Activated naive CD8-positive, alpha-beta T cell treated with anti-CD3 and anti-CD28 coated beads for 36 hours (primary cell): Measurements from ENCODE around the gene COL18A1. TPM values are rescaled to one million over a fixed set of nuclear protein-coding genes. Genes with fewer than 3 reads are reported as not detected.
"Not testable (repeated sequence)": the region's sequence is repeated elsewhere in the genome, so short reads cannot be mapped to it uniquely, and the experiment has no call there.

Experiments
- DNase-seq: peaks from one replicate; pipeline ENCODE4 v3.0.0; 2021
- H3K27ac Mint-ChIP-seq: one replicate; pipeline ENCODE4 v1.8.0; 2022; ENCODE audit warnings: mild to moderate bottlenecking, moderate library complexity, mixed read lengths
- H3K27me3 Mint-ChIP-seq: one replicate; pipeline ENCODE4 v1.8.0; 2022; ENCODE audit warnings: mild to moderate bottlenecking, mixed read lengths
- H3K36me3 Mint-ChIP-seq: one replicate; pipeline ENCODE4 v1.8.0; 2021; ENCODE audit warnings: mild to moderate bottlenecking, mixed read lengths
- H3K4me1 Mint-ChIP-seq: one replicate; pipeline ENCODE4 v1.8.0; 2021; ENCODE audit warnings: mixed read lengths
- H3K4me3 Mint-ChIP-seq: one replicate; pipeline ENCODE4 v1.8.0; 2022; ENCODE audit warnings: mild to moderate bottlenecking, moderate library complexity, mixed read lengths
- H3K9me3 Mint-ChIP-seq: one replicate; pipeline ENCODE4 v1.8.0; 2022; ENCODE audit warnings: mixed read lengths
- total RNA-seq, 2 experiments: library from RNA; stranded (reverse); gene quantifications; one replicate each; pipeline ENCODE4 v1.2.3, GENCODE V29; 2021

Gene COL18A1
- total RNA-seq, 2 experiments from 2014 or later = 3.5 to 4.0 TPM

DNA sequence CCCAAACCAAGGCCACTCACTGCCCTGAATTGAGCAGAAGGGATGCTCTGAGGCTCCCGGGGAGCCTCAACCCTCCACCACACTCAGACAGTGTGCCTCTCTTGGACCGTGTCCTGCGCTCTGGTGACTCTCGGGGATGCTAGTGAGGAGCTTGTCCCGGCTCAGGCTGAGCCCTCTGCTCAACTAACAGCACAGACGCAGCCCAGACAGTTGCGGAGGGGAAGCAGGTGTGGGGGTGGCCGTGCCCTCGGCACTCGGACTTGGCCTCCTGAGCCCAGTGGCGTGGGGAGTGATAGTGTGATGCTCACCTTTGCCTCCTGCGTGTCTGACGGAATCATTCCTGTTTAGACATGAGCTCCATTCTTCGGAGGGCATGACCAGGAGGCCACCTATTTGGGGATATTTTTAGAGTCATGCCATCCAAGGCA, 152.7 kb downstream of the COL18A1 start:
- DNase-seq = no peak
- H3K9me3 Mint-ChIP-seq = no peaks in the 10 kb centered on the region
- no peaks in the 10 kb centered on the region for H3K36me3 Mint-ChIP-seq
- peaks cover under 1% of the 10 kb centered on the region for H3K27me3 Mint-ChIP-seq
- no peak overlapping the region for H3K4me3 Mint-ChIP-seq
- H3K27ac Mint-ChIP-seq = no peak overlapping the region
- peaks cover 8% of the 10 kb centered on the region for H3K4me1 Mint-ChIP-seq

GRCh38 chr21:45558044-45558721, 153.2 kb downstream of the COL18A1 start:
- Mint-ChIP-seq H3K4me3 (no peak overlapping the region), H3K27me3 (peaks cover 3% of the 10 kb centered on the region), H3K9me3 (no peaks in the 10 kb centered on the region), H3K27ac (no peak overlapping the region), H3K4me1 (peaks cover 6% of the 10 kb centered on the region), H3K36me3 (no peaks in the 10 kb centered on the region)
- no peak for DNase-seq

DNA sequence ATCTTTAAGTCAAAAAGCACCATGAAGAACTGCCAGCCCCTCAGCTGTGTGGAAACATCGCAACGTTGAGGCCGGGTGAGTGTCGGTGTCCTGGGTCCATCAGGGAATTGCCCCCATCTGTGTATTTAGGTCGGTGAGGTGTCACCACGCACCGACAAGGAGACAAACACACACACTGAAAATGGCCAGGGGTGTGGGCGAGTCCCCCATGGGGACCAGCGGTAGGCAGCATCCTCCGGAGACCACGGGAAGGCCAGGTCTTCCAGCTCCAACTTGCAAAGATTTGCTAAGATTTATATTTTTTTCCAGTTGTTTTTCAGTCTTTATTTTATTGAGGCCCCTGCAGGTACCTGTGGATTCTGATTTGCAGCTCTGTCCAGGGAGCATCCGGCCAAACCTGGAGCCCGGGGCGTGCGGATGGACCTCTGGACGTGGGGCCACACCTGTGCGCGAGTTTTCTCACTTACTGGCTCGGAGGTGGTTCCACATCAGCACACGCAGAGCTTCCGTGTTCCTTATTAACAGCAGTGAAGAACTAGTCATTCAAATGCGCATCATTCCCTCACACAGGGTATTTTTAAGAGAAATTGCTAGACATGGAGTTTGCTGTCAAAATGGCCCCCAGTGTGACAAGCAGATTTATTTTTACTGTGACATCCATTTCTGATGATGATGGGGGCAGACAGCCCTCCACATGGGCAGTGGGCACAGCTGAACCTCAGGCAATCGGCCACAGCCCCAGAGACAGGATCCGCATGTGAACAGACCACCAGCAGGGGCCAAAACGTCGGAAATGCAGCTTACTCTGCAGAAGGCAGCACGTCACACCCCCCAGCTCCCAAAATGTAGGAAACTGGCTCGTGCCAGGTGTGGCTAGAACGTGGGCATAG, 154.5 kb downstream of the COL18A1 start:
- DNase-seq = no peak
- Mint-ChIP-seq H3K4me1 (peaks cover 5% of the 10 kb centered on the region), H3K27me3 (peaks cover 7% of the 10 kb centered on the region), H3K4me3 (no peak overlapping the region), H3K9me3 (no peaks in the 10 kb centered on the region), H3K27ac (no peak overlapping the region), H3K36me3 (no peaks in the 10 kb centered on the region)

DNA sequence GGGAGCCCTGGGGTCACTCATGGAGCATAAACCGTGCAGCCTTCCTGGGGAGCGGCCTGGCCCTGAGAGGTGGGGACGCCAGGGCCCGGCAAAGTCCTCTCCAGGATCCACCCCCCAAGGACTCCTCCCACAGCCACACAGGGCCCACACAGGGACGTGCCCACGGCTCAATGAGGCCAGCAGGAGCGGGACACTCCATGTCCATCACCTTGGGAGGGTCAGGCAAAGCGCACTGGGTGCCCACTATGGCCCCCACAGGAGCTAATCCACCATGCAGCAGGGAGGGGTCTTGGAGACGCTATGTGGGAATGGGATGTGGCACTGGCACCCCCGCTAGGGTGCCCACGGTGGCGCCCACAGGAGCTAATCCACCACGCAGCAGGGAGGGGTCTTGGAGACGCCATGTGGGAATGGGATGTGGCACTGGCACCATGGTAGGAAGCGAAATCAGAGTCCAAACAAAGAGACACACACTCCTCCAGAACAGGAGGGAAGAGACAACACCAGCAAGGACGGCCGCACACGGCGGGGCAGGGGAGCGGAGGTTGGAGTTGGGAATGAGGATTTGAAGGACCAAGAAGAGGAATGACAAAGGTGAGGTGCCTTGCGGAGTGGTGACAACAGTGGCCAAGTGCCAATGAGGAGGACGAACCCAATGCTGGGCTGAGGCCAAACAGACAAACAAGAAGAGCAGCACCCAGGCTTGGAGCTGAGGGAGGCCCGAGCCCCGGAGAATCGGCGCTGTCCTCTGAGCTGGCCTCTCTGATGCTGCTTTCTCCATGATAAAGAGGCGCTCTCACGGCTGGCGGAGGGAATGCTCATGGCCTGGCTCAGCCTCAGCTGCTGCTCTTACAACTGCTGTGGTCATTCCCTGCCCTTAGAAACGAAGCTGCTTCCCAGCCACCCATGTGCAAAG, 155.4 kb downstream of the COL18A1 start:
- no peaks in the 10 kb centered on the region for H3K36me3 Mint-ChIP-seq
- H3K4me3 Mint-ChIP-seq = no peak overlapping the region
- H3K27ac Mint-ChIP-seq = no peak overlapping the region
- H3K27me3 Mint-ChIP-seq = peaks cover 7% of the 10 kb centered on the region
- DNase-seq = no peak
- no peaks in the 10 kb centered on the region for H3K9me3 Mint-ChIP-seq
- H3K4me1 Mint-ChIP-seq = peaks cover 2% of the 10 kb centered on the region

DNA sequence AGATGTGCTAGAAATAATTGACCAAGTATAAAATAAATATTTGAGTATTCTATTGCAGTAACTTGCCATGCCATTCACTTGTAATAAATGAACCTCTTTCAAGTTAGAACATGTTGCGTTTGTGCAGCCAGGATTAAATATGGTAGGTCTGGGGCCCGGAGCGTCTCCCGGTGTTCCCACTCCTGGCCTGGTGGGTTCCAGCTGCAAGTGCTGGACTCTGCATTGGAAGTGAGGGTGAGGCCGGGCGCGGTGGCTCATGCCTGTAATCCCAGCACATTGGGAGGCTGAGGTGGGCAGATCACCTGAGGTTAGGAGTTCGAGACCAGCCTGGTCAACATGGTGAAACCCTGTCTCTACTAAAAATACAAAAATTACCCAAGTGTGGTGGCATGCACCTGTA, 156.3 kb downstream of the COL18A1 start:
- H3K4me1 Mint-ChIP-seq, H3K27me3 Mint-ChIP-seq, DNase-seq, H3K9me3 Mint-ChIP-seq, H3K4me3 Mint-ChIP-seq, H3K36me3 Mint-ChIP-seq, H3K27ac Mint-ChIP-seq: not testable (repeated sequence)

- peaks cover 7% of the 10 kb centered on the region for H3K27me3 Mint-ChIP-seq
- no peak overlapping the region for H3K4me3 Mint-ChIP-seq
- no peaks in the 10 kb centered on the region for H3K9me3 Mint-ChIP-seq
- H3K27ac Mint-ChIP-seq = no peak overlapping the region
- H3K36me3 Mint-ChIP-seq = no peaks in the 10 kb centered on the region
- H3K4me1 Mint-ChIP-seq = no peaks in the 10 kb centered on the region
- DNase-seq = no peak
Measured at GRCh38 chr21:45562402-45562801, 157.4 kb downstream of the COL18A1 start.

DNA sequence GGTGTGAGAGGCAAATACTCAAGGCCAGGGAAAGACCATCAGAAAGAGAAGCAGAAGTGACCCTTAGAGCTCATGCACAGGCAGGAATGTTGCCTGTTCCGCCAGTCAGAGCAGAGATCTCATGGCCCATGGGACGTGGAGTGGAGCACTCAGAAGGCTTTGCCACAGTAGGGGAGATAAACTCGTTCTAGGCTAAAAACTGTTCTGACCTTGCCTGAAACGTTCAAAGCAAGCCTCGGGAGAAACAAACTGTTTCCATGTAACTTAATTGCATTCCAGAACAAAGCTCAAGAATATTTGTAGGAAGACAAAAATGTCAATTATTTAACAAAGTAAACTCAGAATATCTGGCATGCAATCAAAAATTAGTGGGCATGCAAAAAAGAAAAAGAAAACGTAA, 158.0 kb downstream of the COL18A1 start:
- no peaks in the 10 kb centered on the region for H3K36me3 Mint-ChIP-seq
- no peak for DNase-seq
- H3K27me3 Mint-ChIP-seq = peaks cover 7% of the 10 kb centered on the region
- no peak overlapping the region for H3K27ac Mint-ChIP-seq
- no peaks in the 10 kb centered on the region for H3K9me3 Mint-ChIP-seq
- H3K4me1 Mint-ChIP-seq = no peaks in the 10 kb centered on the region
- H3K4me3 Mint-ChIP-seq = no peak overlapping the region

Other genes starting within 250 kb of the COL18A1 start
- 10 to 100 TPM; 11.6 to 13.3 TPM for gene POFUT2, start 117.3 kb upstream of the COL18A1 start, total RNA-seq
- gene SLC19A1, start 137.3 kb downstream of the COL18A1 start, total RNA-seq = 10 to 100 TPM; 63.2 to 64.0 TPM
- 1 to 10 TPM in 1 of 2 experiments, under 1 TPM in 1; 0.66 to 1.3 TPM for gene PCBP3, start 238.6 kb downstream of the COL18A1 start, total RNA-seq